CD4-positive, alpha-beta T cell treated with Interleukin-21 for 1 hour (primary cell): ENCODE data around the gene FABP6.

Experiments used
- DNase-seq: peaks from one replicate; pipeline ENCODE4 v3.0.0-alpha.2; 2020

FABP6 gene

GRCh38 chr5:160263326-160263855, 34.1 kb downstream of the FABP6 start:
- no peak for DNase-seq

- no peak for DNase-seq
Measured at GRCh38 chr5:160266044-160266443, 36.7 kb downstream of the FABP6 start.

GRCh38 chr5:160266752-160267345, 37.5 kb downstream of the FABP6 start:
- DNase-seq = no peak

GRCh38 chr5:160268121-160268520, 38.8 kb downstream of the FABP6 start:
- DNase-seq = no peak

- peak; percentile 28 for DNase-seq
Measured at GRCh38 chr5:160269017-160269416, 39.7 kb downstream of the FABP6 start.

GRCh38 chr5:160270704-160271103, 41.4 kb downstream of the FABP6 start:
- no peak for DNase-seq

- DNase-seq = no peak
Measured at GRCh38 chr5:160271396-160271795, 42.1 kb downstream of the FABP6 start.

- no peak for DNase-seq
Measured at GRCh38 chr5:160271836-160272235, 42.5 kb downstream of the FABP6 start.

GRCh38 chr5:160272264-160272663, 43.0 kb downstream of the FABP6 start:
- DNase-seq = no peak

GRCh38 chr5:160272889-160273288, 43.6 kb downstream of the FABP6 start:
- DNase-seq = no peak

- DNase-seq = no peak
Measured at GRCh38 chr5:160274483-160274931, 45.2 kb downstream of the FABP6 start.

- no peak for DNase-seq
Measured at GRCh38 chr5:160278343-160278742, 49.0 kb downstream of the FABP6 start.

- DNase-seq = no peak
Measured at GRCh38 chr5:160280384-160281095, 51.2 kb downstream of the FABP6 start.

GRCh38 chr5:160281275-160281674, 52.0 kb downstream of the FABP6 start:
- DNase-seq = no peak

- no peak for DNase-seq
Measured at GRCh38 chr5:160284291-160284873, 55.1 kb downstream of the FABP6 start.

- no peak for DNase-seq
Measured at GRCh38 chr5:160285316-160285715, 56.0 kb downstream of the FABP6 start.

- no peak for DNase-seq
Measured at GRCh38 chr5:160286947-160287346, 57.6 kb downstream of the FABP6 start.

GRCh38 chr5:160287378-160288051, 58.2 kb downstream of the FABP6 start:
- no peak for DNase-seq
